ENCODE measurements around the gene TAF13. TPM values are rescaled to one million over a fixed set of nuclear protein-coding genes. Genes with fewer than 3 reads are reported as not detected.

TAF13 gene, protein sequence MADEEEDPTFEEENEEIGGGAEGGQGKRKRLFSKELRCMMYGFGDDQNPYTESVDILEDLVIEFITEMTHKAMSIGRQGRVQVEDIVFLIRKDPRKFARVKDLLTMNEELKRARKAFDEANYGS
- total RNA-seq: 2.2 TPM

DNA sequence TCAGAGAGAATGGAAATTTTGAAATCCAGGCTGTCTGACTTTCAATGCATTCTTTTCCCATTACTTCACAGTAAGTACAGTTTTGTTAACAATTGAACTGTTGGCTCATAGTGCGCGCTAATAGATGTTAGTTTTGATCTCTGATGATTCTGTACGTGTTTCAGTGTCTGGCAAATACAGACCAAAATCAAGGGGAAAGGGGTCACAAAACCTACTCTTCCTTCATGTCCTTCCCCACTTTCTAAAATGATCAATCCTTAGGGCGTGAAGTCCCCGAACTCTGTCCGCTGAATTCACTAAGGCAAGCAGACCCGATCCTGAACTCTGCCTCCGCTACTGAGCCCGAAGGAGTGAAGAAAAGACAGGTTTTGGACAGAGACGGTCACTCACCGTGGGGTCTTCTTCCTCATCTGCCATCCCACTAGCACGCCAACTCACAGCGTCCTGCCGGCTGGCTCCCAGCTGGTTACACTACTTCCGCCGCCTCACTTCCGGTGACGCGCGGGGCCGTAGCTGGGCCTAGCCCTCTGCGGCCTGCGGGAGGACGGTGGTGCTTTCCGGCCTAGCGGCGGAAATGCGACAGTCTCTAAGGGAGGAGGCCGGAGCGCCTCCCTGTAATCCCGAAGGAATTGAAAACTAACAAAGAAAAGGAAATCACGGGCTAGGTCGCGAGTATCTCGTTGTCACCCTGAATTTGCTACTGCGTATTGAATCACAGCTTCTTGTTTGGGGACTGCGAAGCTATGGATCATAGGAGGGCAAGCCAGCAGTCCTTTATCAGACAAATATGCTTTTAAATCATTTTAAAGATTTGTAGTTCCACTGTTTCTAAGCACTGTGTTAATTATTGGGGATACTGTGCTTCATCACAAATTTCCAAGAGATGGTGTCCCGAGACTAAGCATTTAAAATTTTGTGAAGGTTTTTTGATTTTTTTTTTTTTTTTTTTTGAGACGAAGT lies at the start of gene TAF13:
TSS of gene TAF13 (minus strand) at position 473 of the 960 bp plus-strand sequence. CDS start at position 417, 56 bp downstream.
- DNase-seq (ENCODE audit: low read depth in 2 of 3, low spot score in 2 of 3): peak; percentile 74 to 92 (median 91)

DNA sequence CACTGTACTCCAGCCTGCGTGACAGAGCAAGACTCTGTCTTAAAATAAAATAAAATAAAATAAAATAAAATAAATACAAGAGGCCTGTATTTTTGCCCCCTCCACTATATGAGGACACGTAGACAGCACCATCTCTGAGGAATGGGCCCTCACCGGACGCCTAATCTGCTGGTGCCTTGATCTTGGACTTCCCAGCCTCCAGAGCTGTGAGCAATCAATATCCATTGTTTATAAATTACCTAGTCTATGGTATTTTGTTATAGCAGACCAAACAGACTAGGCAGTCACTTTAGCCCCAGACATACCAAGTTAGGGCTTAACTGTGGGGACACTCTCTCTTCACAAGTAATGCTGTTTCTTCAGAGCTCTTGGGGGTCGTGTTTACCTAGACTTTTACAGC lies 44.6 kb upstream of the TAF13 start:
- no peak for DNase-seq (ENCODE audit: low read depth in 2 of 3, low spot score in 2 of 3)

DNA sequence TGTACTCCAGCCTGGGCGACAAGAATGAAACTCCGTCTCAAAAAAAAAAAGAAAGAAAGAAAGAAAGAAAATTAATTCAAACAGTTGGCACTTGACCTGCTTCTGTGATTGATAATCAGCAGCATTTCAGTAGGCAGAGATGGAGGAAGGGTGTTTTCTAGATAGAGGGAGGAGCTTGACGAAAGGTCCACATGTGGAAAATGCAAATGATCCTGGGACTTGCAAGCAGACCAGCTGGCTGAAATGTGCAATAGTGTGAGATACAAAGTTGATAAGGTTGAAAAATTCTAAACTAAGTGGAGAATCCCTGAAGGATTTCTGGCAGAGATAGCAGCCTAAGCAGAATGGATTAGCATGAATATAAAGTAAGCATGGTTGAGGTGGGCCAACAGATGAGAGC lies 42.3 kb upstream of the TAF13 start:
- DNase-seq (ENCODE audit: low read depth in 2 of 3, low spot score in 2 of 3): no peak

DNA sequence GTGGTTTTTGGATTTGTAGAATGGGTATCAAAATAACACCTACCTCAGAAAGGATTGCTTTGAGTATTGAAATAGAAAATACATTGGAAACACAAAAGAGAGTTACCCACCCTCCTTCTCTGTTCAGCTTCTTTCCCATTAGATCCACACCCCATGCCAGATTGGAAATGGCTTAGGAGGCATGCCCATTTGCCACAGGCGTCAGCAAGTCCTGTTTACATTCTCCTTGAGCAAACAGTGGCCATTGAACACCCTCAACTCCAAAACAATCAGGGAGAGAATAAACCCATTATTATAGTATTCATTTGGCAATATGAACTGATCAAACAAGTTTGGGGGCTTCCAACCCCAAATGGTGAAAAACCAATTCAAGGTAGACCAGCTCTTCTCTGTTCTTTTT lies 40.5 kb upstream of the TAF13 start:
- no peak for DNase-seq (ENCODE audit: low read depth in 2 of 3, low spot score in 2 of 3)

DNA sequence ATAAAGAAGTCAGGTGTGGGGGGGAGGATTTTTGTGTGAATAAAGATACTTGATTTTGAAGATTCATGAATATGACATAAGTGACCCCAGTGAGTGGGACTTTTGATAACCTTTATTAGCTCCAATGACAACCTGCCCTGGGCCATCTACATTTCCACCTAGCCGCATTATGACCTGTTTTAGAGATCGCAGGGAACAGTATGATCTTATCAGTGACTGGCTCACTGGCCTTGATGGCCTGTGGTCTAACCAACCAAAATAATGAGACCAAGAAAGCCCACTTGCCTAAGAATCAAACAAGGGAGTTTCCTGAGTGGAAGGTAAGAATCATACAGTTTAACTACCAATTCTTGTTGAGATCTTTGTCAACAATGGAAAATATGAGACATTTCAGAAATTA lies 39.9 kb upstream of the TAF13 start:
- DNase-seq (ENCODE audit: low read depth in 2 of 3, low spot score in 2 of 3): no peak

DNA sequence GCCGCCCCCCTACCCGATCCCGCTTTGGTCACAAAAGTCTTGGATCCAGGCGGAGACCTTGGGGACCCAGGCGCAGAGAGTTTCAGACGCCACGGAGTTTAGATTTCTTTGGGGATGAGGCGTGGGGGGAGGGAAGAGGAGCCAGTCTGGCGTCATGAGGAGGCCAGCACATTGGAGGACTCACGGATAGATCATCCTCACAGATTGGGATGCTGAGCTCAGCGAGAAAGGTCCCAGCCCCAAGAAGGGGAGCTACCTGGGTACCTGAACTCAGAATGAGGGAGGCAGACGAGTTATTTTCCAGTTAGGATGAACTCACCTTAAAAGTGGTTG lies 38.5 kb upstream of the TAF13 start:
- DNase-seq (ENCODE audit: low read depth in 2 of 3, low spot score in 2 of 3): no peak

DNA sequence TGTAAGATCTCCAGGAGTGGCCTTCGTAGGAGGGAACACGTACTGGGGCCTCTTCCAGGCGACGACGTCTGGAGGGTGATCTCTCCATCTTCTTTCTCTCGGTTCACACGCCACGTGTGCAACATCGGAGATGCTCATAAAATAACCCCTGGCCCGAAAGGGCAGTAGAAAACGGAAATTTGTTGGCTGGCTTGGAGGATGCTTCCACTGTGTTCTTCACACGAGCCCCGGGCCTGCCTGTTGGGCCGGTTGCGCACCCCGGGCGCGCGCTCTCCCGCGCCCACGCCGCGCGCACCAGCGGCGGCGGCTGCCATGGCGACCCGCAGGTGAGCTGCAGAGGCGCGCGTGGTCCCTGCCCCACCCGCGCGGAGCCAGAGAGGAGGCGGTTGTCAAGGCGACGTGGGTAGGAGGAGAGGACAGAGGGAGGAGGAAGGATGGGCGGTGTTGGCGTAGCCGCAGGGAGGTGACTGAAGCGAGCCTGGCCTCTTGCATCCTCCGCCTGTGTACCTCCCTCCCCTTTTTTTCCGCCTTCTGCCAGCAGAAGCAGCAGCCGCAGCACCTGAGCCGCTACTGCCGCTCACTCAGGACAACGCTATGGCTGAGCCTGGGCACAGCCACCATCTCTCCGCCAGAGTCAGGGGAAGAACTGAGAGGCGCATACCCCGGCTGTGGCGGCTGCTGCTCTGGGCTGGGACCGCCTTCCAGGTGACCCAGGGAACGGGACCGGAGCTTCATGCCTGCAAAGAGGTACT lies 38.0 kb upstream of the TAF13 start, which contains the start of gene ELAPOR1:
TSS of gene ELAPOR1 (plus strand) at position 526 of the 752 bp plus-strand sequence. CDS start at position 595, 69 bp downstream.
- DNase-seq (ENCODE audit: low read depth in 2 of 3, low spot score in 2 of 3): peak; percentile 34 to 77 (median 45)

DNA sequence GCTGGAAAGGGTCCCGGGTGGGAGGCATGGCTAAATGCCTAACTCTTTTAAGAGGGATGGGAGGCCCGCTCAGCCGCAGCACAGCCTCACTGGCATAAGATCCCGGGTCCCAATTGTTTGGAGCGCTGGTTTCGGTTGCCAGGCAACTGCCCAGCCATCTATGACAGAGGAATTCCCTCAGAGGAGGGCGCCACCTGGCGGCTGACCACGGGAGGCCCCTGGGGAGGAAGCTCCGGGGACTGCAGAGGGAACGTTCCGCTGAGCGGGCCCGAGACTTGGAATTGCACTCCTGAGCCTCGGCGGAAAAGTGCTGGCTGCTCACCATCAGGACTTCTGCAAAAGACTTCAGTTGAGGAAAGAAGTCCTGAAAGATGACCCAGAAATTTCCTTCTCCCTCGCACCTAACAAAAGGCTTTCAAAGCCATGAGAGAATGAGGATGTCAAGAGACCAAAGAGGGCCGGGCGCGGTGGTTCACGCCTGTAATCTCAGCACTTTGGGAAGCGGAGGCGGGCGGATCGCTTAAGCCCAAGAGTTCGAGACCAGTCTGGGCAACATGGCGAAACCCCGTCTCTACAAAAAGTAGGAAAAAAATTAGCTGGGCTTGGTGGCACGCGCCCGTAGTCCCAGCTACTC lies 37.0 kb upstream of the TAF13 start:
- DNase-seq (ENCODE audit: low read depth in 2 of 3, low spot score in 2 of 3): peak; percentile 77 to 88 (median 84)

DNA sequence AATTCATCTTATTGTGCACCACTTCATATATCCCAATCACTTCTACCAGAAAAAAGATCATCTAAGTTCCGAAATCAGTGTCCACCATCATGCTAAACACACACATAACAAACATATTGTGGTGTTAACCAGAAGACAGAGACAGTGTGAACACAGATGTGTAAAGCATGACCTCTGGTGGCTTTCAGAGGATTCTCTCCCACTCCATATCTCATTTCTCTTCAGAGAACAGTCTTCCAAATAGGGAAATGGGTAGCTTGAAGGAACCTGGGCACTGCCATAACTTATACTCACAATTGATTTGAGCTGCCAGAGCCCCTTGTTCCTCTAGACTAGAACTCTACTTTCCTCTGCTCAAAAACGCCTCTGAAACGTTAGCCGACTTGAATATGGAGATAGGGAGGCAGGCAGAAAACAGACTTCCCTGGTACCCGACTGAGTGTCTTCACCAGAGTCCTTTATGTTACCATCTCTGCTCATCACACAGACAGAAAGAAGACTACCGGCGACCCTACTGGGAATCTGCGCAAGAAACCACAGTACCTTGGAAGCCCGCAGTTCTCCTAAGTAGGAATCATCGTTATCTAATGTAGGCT lies 36.4 kb upstream of the TAF13 start:
- peak in 2 of 3 donors; percentile 53 to 63 for DNase-seq (ENCODE audit: low read depth in 2 of 3, low spot score in 2 of 3)

DNA sequence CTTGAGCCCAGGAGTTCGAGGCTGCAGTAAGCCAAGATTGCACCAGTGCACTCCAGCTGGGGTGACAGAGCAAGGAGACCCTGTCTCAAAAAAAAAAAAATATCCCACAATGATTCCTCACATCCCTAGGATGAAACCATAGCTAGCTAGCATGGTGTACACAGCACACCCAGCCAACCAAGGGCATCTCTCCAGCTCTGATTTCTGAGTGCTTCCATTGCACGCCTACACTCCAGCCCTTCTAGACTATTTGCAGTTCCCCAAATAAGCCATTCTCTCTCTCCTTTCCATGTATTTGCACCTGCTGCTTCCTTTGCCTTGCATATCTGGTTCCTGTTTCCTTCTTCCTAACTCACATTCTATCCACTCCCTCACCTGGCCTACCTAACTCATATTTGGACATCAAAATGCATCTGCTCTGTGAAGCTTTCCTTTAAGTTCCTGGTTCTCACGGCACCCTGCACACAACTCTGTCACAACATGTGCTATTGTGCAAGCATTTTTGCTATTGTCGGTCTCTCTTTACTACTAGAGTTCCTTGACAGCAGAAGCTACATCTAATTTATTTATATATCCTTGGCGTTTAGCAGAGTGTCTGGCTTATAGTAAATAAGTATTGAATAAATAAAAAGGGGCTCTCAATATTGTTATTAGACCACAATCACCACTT lies 35.7 kb upstream of the TAF13 start:
- no peak for DNase-seq (ENCODE audit: low read depth in 2 of 3, low spot score in 2 of 3)

DNA sequence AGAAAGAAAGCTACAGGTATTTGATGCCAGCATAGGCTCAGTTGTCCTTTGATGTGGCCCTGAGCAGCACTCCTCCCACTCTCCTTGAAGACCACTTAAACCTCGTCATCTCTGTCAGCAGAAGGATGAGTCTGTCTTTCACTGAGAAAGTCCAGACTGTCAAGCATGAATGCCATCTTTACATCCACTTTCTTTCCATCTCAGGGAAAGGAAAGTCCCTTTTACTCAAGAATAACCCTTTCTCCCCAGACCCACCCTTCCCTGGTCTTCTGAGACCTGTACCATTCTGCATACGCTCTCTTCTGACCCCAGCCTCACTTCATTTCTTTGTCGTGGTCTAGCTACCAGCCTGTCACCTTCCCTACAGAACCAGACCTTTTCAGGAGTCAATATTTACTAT lies 34.1 kb upstream of the TAF13 start:
- DNase-seq (ENCODE audit: low read depth in 2 of 3, low spot score in 2 of 3): no peak

DNA sequence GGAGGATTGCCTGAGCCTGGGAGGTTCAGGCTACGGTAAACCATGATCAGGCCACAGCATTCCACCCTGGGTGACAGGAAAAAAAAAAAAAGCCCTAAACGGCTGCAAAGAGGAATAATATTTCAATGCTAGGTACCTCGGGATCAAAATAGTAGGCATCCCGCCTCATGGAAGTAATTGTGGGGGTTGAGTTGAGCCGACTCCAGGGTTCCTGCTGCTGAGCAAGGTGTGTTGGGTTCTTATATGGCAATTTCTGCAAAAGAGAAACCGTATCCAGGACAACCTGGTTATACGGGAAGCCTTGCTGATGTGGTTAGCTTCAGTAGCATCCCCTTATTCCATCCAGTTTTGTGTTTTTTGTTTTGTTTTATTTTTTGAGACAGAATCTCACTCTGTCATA lies 32.0 kb upstream of the TAF13 start:
- DNase-seq (ENCODE audit: low read depth in 2 of 3, low spot score in 2 of 3): no peak

DNA sequence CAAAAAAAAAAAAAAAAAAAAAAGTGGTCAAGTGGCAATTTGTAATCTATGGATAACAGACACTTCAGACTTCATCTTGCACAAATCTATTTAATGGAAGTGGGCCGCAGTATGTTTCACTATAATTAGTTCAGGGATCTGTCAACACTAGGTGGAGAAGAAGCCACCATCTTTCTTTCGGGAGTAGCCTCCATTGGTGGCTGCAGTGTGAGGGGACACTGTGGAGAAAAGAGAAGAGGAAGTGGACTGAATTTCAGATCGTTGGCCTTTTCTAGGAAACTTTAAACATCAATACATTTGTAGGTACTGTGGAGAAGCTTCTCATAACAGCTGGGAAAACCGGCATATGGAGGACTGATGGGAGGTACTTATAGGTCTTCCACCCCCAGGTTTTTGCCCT lies 30.1 kb upstream of the TAF13 start:
- no peak for DNase-seq (ENCODE audit: low read depth in 2 of 3, low spot score in 2 of 3)

DNA sequence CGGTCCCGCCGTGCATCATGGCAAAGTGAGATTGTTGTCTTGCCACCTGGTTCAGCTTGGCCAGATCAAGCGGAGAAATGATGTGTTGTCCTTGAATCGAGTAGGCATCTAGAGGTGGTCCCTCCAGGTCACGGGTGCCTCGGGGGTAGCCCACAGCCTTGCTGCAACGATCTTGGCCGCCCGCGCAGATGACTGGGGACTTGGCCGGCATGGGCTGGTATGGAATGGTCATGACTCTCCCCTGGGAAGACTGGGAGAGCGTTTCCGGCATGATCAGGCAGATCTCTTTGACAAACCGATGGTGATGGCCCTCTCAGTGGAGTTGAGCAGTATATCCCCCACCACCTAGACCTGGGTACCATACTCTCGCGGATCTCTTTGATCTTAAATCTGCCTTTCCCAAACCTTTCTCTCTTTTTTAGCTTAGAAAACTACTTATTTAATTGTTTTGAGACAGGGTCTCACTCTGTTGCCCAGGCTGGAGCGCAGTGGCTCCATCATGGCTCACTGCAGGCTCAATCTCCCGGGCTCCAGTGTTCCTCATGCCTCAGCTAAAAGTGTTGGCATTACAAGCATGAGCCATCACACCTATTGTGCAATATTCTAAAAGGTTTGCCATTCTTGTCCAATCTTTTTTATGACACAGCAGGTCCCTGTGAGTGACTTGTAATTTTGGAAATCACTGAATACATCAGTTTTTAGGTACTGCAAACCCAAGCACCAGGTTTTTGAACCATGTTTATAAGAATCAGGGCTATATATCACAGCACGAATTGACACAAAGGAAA lies 28.8 kb upstream of the TAF13 start:
- no peak for DNase-seq (ENCODE audit: low read depth in 2 of 3, low spot score in 2 of 3)

DNA sequence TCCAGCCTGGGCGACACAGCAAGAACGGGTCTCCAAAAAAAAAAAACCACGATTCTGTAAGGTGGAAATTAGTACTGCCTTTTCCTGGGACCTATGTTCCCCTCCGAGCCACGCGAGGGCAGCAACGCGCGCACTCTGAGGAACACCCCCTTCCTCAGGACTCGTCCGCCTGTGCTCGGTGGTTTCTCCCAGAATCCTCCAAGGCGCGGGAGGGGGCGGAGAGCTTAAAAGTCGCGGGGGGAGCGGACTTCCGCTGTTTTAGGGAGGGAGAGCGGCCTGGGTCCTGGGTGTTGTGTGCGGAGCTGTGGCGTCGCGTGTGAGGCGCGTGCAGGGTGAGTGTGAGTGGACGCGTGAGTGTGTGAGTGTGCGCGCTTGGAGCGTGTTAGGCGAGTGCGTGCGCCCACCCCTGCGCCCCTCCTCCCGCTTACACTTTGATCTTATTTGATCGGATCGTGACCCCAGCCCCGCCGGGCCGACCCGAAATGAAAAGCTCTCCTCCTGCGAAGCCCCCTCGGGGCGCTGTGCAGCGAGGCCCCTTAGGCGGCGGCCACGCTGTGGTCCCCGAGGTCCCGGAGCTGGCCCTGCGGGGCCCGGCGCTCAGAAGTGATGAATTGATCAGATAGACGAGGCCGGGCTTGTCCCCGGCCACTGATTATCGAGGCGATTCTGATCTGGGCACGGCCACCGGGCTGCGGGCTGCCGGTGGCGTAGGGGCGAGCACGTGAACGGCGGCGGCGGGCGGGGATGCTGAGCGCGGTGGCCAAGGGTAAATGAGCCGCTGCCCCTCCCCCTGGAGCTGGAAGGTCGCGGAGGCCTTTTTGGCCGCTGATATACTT lies 24.4 kb upstream of the TAF13 start:
- DNase-seq (ENCODE audit: low read depth in 2 of 3, low spot score in 2 of 3): peak; percentile 91 to 99 (median 99)

DNA sequence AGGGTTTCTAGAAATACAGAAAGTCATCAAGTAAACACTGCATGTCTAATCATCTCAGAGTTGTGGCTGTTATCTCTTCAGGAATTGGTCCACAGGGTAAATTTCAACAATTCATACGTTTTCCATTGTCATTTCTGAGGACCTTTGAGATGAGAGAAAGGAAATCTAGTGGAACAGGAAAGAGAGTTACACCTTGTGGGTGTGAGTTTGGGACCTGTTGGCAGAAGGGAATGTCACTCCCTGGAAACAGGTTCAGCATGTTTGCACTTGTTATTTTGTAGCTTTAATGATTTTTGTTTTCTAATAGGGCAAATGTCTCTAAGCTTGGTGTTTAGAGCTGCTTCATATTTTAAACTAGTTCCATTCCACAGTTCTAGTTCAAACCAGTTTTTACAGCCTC lies 20.3 kb upstream of the TAF13 start:
- no peak for DNase-seq (ENCODE audit: low read depth in 2 of 3, low spot score in 2 of 3)

DNA sequence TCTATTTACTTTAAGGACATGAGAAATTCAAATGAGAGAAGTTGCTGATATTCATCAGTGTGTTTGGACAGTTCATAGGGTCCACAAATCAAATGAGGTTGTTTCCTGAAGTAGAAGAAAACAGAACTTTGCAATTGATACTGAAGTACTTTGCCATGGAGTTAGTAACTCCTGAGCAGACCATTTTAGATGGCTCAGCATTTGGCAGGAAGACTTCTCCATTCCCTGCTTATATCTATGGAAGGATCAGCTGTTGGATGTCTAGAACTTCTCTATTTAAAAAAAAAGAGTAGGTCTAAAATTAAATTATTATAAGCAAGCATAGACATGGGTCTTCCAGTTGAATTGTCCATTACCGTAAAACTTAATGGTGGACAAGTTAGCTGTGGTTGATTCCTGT lies 19.8 kb upstream of the TAF13 start:
- DNase-seq (ENCODE audit: low read depth in 2 of 3, low spot score in 2 of 3): no peak

DNA sequence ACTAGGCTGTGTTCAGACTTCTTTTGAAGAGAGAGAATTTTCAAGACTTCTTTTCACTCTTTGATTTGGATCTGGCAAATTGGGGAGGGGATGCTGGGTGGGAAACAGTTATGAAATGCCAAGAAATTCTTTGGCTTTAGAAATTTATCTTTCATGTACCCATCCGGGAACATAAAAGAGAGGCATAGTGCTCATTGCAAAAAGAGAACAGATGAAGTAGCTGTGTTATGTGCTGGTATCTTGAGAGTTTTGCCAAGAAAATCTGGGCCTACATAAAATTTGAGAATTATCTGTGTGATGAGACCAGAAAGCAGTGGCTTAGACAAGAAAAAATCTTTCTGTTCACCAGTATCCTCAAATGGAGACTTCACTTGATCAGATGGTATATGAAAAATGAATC lies 19.1 kb upstream of the TAF13 start:
- no peak for DNase-seq (ENCODE audit: low read depth in 2 of 3, low spot score in 2 of 3)
